ENCODE data around the gene HCFC1R1.

HCFC1R1 gene

DNA sequence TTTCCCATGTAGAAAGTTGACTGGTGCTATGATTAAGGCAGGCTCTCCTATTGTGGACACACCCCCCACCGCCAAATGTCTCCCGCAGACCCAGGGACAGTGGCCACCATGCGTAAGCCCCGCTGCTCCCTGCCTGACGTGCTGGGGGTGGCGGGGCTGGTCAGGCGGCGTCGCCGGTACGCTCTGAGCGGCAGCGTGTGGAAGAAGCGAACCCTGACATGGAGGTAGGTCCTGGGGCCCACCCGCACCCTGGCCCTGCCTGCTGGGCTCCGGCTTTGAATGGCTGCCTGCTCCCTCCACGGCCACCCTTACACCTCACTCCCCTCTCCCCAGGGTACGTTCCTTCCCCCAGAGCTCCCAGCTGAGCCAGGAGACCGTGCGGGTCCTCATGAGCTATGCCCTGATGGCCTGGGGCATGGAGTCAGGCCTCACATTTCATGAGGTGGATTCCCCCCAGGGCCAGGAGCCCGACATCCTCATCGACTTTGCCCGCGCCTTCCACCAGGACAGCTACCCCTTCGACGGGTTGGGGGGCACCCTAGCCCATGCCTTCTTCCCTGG lies 26.3 kb upstream of the HCFC1R1 start:
- H3K4me3 ChIP-seq (ENCODE audit: low read depth in 1 of 2, low read length in 2 of 2), result no peak overlapping the region
- peaks cover 30 to 35% of the 10 kb centered on the region in 2 donors for H3K27me3 ChIP-seq (ENCODE audit: control insufficient read depth in 1 of 2, insufficient read depth in 2 of 2, low read length in 2 of 2)
- peaks cover 0 to 5% of the 10 kb centered on the region in 2 donors for H3K36me3 ChIP-seq (ENCODE audit: control insufficient read depth in 1 of 2, insufficient read depth in 2 of 2, low read length in 2 of 2)
- H3K9me3 ChIP-seq (ENCODE audit: control insufficient read depth in 1 of 2, low read length in 2 of 2), result no peaks in the 10 kb centered on the region
- H3K27ac ChIP-seq (ENCODE audit: low read depth, low read length), result no peak overlapping the region
- H3K9ac ChIP-seq (ENCODE audit: low read depth in 1 of 2, low read length in 2 of 2), result no peak overlapping the region
- H3K4me1 ChIP-seq (ENCODE audit: control insufficient read depth in 1 of 2, insufficient read depth in 2 of 2, low read length in 2 of 2), result peaks cover 0 to 14% of the 10 kb centered on the region in 2 donors

DNA sequence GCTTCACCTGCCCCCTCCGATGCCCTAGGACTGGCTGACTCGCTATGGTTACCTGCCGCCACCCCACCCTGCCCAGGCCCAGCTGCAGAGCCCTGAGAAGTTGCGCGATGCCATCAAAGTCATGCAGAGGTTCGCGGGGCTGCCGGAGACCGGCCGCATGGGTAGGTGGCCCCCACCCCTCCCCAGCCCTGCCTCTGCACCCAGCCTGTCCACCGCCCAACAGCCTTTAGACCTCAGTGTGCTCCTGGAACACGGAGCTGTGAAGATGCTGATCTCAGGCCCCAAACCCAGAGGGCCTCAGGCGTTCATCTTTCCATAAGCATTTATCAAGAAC lies 23.6 kb upstream of the HCFC1R1 start:
- Histone ChIP-seq H3K27ac (ENCODE audit: low read depth, low read length) (no peak overlapping the region), H3K9ac (ENCODE audit: low read depth in 1 of 2, low read length in 2 of 2) (no peak overlapping the region), H3K4me1 (ENCODE audit: control insufficient read depth in 1 of 2, insufficient read depth in 2 of 2, low read length in 2 of 2) (peaks cover 0 to 3% of the 10 kb centered on the region in 2 donors), H3K4me3 (ENCODE audit: low read depth in 1 of 2, low read length in 2 of 2) (no peak overlapping the region), H3K9me3 (ENCODE audit: control insufficient read depth in 1 of 2, low read length in 2 of 2) (no peaks in the 10 kb centered on the region), H3K36me3 (ENCODE audit: control insufficient read depth in 1 of 2, insufficient read depth in 2 of 2, low read length in 2 of 2) (no peaks in the 10 kb centered on the region), H3K27me3 (ENCODE audit: control insufficient read depth in 1 of 2, insufficient read depth in 2 of 2, low read length in 2 of 2) (peaks cover 38 to 44% of the 10 kb centered on the region in 2 donors)

DNA sequence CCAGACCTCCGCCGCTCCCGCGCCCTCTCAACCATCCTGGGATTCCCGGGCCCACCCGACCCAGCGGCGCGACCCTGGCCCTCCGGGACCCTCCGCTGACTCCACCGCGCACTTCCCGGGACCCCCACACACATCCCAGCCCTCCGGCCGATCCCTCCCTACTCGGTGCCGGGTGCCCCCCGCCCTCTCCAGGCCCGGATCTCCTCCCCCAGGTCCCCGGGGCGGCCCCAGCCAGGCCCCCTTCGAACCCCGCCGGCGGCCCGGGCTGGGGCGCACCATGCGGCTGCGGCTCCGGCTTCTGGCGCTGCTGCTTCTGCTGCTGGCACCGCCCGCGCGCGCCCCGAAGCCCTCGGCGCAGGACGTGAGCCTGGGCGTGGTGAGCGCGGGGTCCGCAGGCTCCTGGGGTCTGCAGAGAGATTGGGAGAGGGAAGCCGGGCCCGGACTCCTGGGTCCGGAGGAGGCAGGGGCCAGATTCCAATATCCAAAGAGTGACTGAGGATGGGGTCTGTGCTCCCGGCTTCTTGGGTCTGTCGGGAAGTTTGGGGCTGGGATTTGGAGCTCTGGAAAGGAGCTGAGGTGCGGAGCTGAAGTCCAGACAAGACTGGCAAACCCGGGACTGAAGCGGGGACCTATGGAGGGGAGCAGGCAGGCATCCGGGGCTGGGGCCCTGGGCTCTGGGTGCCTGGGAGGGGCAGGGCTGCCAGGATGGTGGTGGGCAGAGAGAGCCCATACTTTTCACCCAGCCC lies 23.1 kb upstream of the HCFC1R1 start:
- Histone ChIP-seq H3K9ac (ENCODE audit: low read depth in 1 of 2, low read length in 2 of 2) (no peak overlapping the region), H3K27ac (ENCODE audit: low read depth, low read length) (no peak overlapping the region)

DNA sequence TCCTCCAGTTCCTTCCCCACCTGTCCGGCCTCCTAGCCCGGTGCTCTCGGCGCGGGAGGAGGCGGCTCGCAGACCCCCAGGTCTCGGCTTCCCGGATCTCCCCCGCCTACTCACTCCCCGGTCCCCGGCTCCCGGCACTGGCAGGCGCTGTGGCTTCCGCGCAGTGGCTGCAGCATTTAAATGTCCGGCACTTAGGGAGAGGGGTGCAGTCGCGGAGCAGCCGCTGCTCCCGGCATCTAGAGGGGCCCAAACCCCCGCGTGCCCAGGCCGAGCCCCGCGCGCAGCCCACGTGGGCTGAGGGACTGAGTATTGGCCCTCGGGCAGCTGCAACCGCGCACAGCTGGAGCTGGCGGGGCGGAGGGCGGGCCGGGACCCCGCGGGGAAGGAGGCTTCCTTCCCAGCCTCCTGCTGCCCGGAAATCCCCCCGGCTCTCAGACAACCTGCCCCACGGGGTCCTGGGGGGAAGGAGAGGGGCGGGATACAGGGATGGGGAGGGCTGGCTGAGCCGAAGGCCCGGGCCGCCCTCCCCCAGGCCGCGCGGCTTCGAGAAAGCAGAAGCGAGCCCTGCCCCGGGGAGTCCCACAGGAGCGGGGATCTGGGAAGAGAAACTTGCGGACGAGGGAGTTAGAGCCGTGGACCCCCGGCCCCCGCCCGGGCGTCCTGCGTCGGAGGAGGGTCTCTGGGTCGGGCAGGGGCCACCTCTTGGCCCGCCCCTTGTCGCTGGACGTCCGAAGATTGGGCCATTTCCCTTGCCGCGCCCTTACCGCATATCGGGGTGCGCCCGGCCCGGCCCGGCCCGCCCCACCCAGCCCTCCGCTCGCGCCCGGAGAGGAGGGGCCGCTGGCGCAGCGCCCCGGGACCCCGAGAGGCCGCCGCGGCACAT lies 22.3 kb upstream of the HCFC1R1 start, which contains the start of gene MMP25:
Gene MMP25 (plus strand): TSS at position 804 of the 883 bp plus-strand sequence. CDS start 357 bp downstream, outside the sequence.
- peaks cover 38 to 44% of the 10 kb centered on the region in 2 donors for H3K27me3 ChIP-seq (ENCODE audit: control insufficient read depth in 1 of 2, insufficient read depth in 2 of 2, low read length in 2 of 2)

More for the DNA sequence above, 23.1 kb upstream of the HCFC1R1 start:
- Histone ChIP-seq H3K9me3 (ENCODE audit: control insufficient read depth in 1 of 2, low read length in 2 of 2) (no peaks in the 10 kb centered on the region), H3K36me3 (ENCODE audit: control insufficient read depth in 1 of 2, insufficient read depth in 2 of 2, low read length in 2 of 2) (no peaks in the 10 kb centered on the region), H3K27me3 (ENCODE audit: control insufficient read depth in 1 of 2, insufficient read depth in 2 of 2, low read length in 2 of 2) (peaks cover 38 to 44% of the 10 kb centered on the region in 2 donors), H3K4me1 (ENCODE audit: control insufficient read depth in 1 of 2, insufficient read depth in 2 of 2, low read length in 2 of 2) (peaks cover 0 to 3% of the 10 kb centered on the region in 2 donors), H3K4me3 (ENCODE audit: low read depth in 1 of 2, low read length in 2 of 2) (peak overlapping the region in 1 of 2 donors; percentile 53)

DNA sequence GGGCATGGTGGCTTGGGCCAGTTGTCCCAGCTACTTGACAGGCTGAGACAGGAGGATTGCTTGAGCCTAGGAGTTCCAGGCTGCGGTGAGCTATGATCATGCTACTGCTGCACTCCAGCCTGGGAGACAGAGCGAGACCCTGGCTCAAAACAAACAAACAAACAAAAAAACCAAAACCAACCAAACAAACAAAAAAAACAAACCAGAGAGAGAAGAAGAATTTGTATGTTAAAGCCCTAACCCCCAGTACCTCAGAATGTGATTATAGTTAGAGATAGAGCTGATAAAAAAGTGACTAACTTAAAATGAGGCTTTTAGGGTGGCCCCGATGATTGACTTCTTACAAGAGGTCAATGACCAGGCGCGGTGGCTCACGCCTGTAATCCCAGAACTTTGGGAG lies 21.0 kb upstream of the HCFC1R1 start:
- Histone ChIP-seq H3K27me3 (ENCODE audit: control insufficient read depth in 1 of 2, insufficient read depth in 2 of 2, low read length in 2 of 2) (peaks cover 34 to 40% of the 10 kb centered on the region in 2 donors), H3K4me3 (ENCODE audit: low read depth in 1 of 2, low read length in 2 of 2) (no peak overlapping the region), H3K27ac (ENCODE audit: low read depth, low read length) (no peak overlapping the region), H3K9ac (ENCODE audit: low read depth in 1 of 2, low read length in 2 of 2) (no peak overlapping the region), H3K4me1 (ENCODE audit: control insufficient read depth in 1 of 2, insufficient read depth in 2 of 2, low read length in 2 of 2) (peaks cover 0 to 3% of the 10 kb centered on the region in 2 donors), H3K9me3 (ENCODE audit: control insufficient read depth in 1 of 2, low read length in 2 of 2) (no peaks in the 10 kb centered on the region), H3K36me3 (ENCODE audit: control insufficient read depth in 1 of 2, insufficient read depth in 2 of 2, low read length in 2 of 2) (no peaks in the 10 kb centered on the region)

More for the DNA sequence above, 22.3 kb upstream of the HCFC1R1 start, which contains the start of gene MMP25:
- no peak within 1 kb of the TSS for H3K27ac ChIP-seq (ENCODE audit: low read depth, low read length)
- H3K9ac ChIP-seq (ENCODE audit: low read depth in 1 of 2, low read length in 2 of 2), result no peak within 1 kb of the TSS
- no peaks in the 10 kb centered on the region for H3K9me3 ChIP-seq (ENCODE audit: control insufficient read depth in 1 of 2, low read length in 2 of 2)
- H3K4me3 ChIP-seq (ENCODE audit: low read depth in 1 of 2, low read length in 2 of 2), result peak within 1 kb of the TSS; percentile 52 to 53
- H3K4me1 ChIP-seq (ENCODE audit: control insufficient read depth in 1 of 2, insufficient read depth in 2 of 2, low read length in 2 of 2), result peaks cover 0 to 3% of the 10 kb centered on the region in 2 donors
- no peaks in the 10 kb centered on the region for H3K36me3 ChIP-seq (ENCODE audit: control insufficient read depth in 1 of 2, insufficient read depth in 2 of 2, low read length in 2 of 2)

DNA sequence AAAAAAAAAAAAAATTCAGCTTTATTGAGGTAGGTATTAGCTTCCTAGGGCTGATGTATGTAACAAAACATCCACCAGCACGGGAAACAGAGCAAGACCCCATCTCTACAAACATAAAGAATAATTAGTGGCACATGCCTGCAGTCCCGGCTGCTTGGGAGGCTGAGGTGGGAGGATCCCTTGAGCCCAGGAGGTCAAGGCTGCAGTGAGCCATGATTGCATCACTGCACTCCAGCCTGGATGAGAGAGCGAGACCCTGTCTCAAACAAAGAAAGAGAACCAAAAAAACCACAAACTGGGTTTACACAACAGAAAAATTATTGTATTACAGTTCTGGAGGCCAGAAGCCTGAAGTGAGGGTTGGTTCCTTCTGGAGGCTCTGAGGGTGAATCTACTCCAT lies 18.6 kb upstream of the HCFC1R1 start:
- no peak overlapping the region for H3K4me3 ChIP-seq (ENCODE audit: low read depth in 1 of 2, low read length in 2 of 2)
- no peaks in the 10 kb centered on the region for H3K9me3 ChIP-seq (ENCODE audit: control insufficient read depth in 1 of 2, low read length in 2 of 2)
- peaks cover 12 to 16% of the 10 kb centered on the region in 2 donors for H3K4me1 ChIP-seq (ENCODE audit: control insufficient read depth in 1 of 2, insufficient read depth in 2 of 2, low read length in 2 of 2)
- H3K27ac ChIP-seq (ENCODE audit: low read depth, low read length), result no peak overlapping the region
- no peaks in the 10 kb centered on the region for H3K36me3 ChIP-seq (ENCODE audit: control insufficient read depth in 1 of 2, insufficient read depth in 2 of 2, low read length in 2 of 2)
- H3K27me3 ChIP-seq (ENCODE audit: control insufficient read depth in 1 of 2, insufficient read depth in 2 of 2, low read length in 2 of 2), result peaks cover 26 to 32% of the 10 kb centered on the region in 2 donors
- no peak overlapping the region for H3K9ac ChIP-seq (ENCODE audit: low read depth in 1 of 2, low read length in 2 of 2)

DNA sequence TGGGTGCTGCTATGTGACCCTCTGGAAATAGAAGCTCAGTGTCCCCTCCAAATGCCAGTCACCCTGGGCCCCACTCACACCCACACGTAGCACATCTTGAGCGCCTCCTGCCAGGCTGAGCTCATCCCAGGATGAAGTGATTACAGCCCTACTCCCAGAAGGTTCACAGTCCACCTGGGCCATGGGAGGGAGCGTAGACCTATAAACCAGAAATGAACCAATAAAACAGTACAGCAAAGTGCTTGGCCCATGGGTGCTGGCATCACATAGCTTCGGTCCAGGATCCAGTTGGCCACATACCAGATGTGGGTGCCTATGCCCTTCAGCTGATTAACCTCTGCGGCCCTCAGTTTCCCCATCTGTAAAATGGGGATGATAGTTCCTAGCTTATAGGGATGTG lies 15.2 kb upstream of the HCFC1R1 start:
- H3K4me1 ChIP-seq (ENCODE audit: control insufficient read depth in 1 of 2, insufficient read depth in 2 of 2, low read length in 2 of 2), result peaks cover 12 to 14% of the 10 kb centered on the region in 2 donors
- no peak overlapping the region for H3K27ac ChIP-seq (ENCODE audit: low read depth, low read length)
- H3K27me3 ChIP-seq (ENCODE audit: control insufficient read depth in 1 of 2, insufficient read depth in 2 of 2, low read length in 2 of 2), result peaks cover 20% of the 10 kb centered on the region in 2 donors

DNA sequence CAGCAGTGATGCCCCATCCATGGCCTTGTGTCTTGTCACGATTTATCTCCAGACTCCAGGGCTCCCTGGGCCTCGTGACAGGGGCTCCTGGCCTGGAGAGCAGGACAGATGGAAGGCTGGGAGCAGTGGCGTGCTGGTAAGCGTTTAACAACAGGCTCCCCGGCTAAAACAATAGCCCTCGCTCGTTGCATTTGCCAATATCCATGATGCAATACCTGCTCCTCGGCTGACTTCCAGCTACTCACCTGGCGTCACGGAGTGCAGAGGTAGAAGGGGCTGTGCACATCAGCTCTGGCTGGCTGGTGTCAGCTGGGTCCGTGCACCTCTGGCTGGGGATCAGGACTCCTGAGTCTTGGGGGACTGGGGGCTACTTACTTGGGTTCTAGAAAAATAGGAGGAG lies 14.5 kb upstream of the HCFC1R1 start:
- H3K4me3 ChIP-seq (ENCODE audit: low read depth in 1 of 2, low read length in 2 of 2), result peak overlapping the region in 1 of 2 donors; percentile 21
- H3K27me3 ChIP-seq (ENCODE audit: control insufficient read depth in 1 of 2, insufficient read depth in 2 of 2, low read length in 2 of 2), result peaks cover 20% of the 10 kb centered on the region in 2 donors
- H3K9ac ChIP-seq (ENCODE audit: low read depth in 1 of 2, low read length in 2 of 2), result no peak overlapping the region
- no peak overlapping the region for H3K27ac ChIP-seq (ENCODE audit: low read depth, low read length)
- peaks cover 12 to 14% of the 10 kb centered on the region in 2 donors for H3K4me1 ChIP-seq (ENCODE audit: control insufficient read depth in 1 of 2, insufficient read depth in 2 of 2, low read length in 2 of 2)
- no peaks in the 10 kb centered on the region for H3K36me3 ChIP-seq (ENCODE audit: control insufficient read depth in 1 of 2, insufficient read depth in 2 of 2, low read length in 2 of 2)
- H3K9me3 ChIP-seq (ENCODE audit: control insufficient read depth in 1 of 2, low read length in 2 of 2), result no peaks in the 10 kb centered on the region

More for the DNA sequence above, 15.2 kb upstream of the HCFC1R1 start:
- Histone ChIP-seq H3K36me3 (ENCODE audit: control insufficient read depth in 1 of 2, insufficient read depth in 2 of 2, low read length in 2 of 2) (no peaks in the 10 kb centered on the region), H3K4me3 (ENCODE audit: low read depth in 1 of 2, low read length in 2 of 2) (no peak overlapping the region), H3K9me3 (ENCODE audit: control insufficient read depth in 1 of 2, low read length in 2 of 2) (no peaks in the 10 kb centered on the region), H3K9ac (ENCODE audit: low read depth in 1 of 2, low read length in 2 of 2) (no peak overlapping the region)

DNA sequence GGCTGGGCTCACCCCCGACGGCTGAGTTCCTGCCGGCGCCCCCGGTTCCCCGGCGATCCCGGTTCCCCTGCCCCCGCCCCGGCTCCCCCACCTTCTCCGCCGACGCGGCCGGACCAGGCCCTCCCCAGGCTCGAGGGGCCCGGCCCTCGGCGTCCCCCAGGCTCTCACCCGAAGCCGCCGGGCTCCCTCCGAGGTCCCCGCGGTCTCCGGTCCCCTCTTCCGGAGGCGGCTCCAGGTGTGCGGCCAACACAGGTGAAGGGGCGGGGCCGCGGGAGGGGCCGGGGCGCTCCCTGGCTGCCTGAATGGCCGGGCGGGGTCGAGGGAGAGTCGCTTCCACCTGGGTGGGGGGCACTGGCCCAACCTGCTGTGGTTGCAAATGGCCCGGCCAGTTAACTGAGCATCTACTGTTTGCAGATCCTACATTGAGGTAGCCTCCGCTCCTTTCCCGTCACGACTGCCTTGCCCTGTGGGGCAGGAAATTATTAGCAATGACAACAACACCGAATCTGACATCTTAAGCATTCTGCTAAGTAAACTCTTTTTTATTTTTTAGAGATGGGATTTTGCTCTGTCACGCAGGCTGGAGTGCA lies 13.1 kb upstream of the HCFC1R1 start, which contains the start of gene BICDL2:
Gene BICDL2 (minus strand): TSS at position 219 of the 590 bp plus-strand sequence. CDS start 1,448 bp downstream, outside the sequence.
- Histone ChIP-seq H3K27ac (ENCODE audit: low read depth, low read length) (peak within 1 kb of the TSS; percentile 20), H3K9ac (ENCODE audit: low read depth in 1 of 2, low read length in 2 of 2) (peak within 1 kb of the TSS; percentile 25 to 52), H3K36me3 (ENCODE audit: control insufficient read depth in 1 of 2, insufficient read depth in 2 of 2, low read length in 2 of 2) (no peaks in the 10 kb centered on the region), H3K27me3 (ENCODE audit: control insufficient read depth in 1 of 2, insufficient read depth in 2 of 2, low read length in 2 of 2) (peaks cover 20 to 26% of the 10 kb centered on the region in 2 donors), H3K4me3 (ENCODE audit: low read depth in 1 of 2, low read length in 2 of 2) (peak within 1 kb of the TSS; percentile 67 to 74), H3K4me1 (ENCODE audit: control insufficient read depth in 1 of 2, insufficient read depth in 2 of 2, low read length in 2 of 2) (peaks cover 21 to 22% of the 10 kb centered on the region in 2 donors), H3K9me3 (ENCODE audit: control insufficient read depth in 1 of 2, low read length in 2 of 2) (no peaks in the 10 kb centered on the region)

Measured in duodenal mucosa (tissue), 2 donors.